GM19468 (cell line): ENCODE data around the gene SMARCC1.

Source experiments
- ATAC-seq: cut with Tn5 transposase; IDR thresholded peaks from one replicate; pipeline ENCODE4 v1.9.1; 2021; ENCODE audit warnings: mild to moderate bottlenecking, moderate library complexity, moderate number of reproducible peaks; ENCODE audit not compliant: unreplicated experiment; ENCODE audit errors: extremely low read depth

Gene SMARCC1

GRCh38 chr3:47643092-47643491 is 138.6 kb downstream of the SMARCC1 start:
- ATAC-seq, result no peak

- no peak for ATAC-seq
These were observed 140.0 kb downstream of the SMARCC1 start for GRCh38 chr3:47641739-47642138.

- ATAC-seq, result no peak
These were observed 144.8 kb downstream of the SMARCC1 start for GRCh38 chr3:47636921-47637320.

- no peak for ATAC-seq
These were observed 145.5 kb downstream of the SMARCC1 start for GRCh38 chr3:47636225-47636624.

GRCh38 chr3:47635536-47635935 is 146.2 kb downstream of the SMARCC1 start:
- no peak for ATAC-seq

- no peak for ATAC-seq
These were observed 146.7 kb downstream of the SMARCC1 start for GRCh38 chr3:47634996-47635395.

- no peak for ATAC-seq
These were observed 150.9 kb downstream of the SMARCC1 start for GRCh38 chr3:47630810-47631209.

- ATAC-seq, result no peak
These were observed 151.9 kb downstream of the SMARCC1 start for GRCh38 chr3:47629770-47630169.

- no peak for ATAC-seq
These were observed 153.3 kb downstream of the SMARCC1 start for GRCh38 chr3:47628426-47628825.

- ATAC-seq, result no peak
These were observed 158.8 kb downstream of the SMARCC1 start for GRCh38 chr3:47622671-47623461.

GRCh38 chr3:47617086-47618010 is 164.3 kb downstream of the SMARCC1 start:
- ATAC-seq, result no peak

GRCh38 chr3:47614788-47615187 is 166.9 kb downstream of the SMARCC1 start:
- no peak for ATAC-seq

GRCh38 chr3:47613722-47614121 is 168.0 kb downstream of the SMARCC1 start:
- ATAC-seq, result no peak

- ATAC-seq, result no peak
These were observed 168.8 kb downstream of the SMARCC1 start for GRCh38 chr3:47612879-47613278.

- ATAC-seq, result no peak
These were observed 169.5 kb downstream of the SMARCC1 start for GRCh38 chr3:47612178-47612577.

- ATAC-seq, result no peak
These were observed 170.1 kb downstream of the SMARCC1 start for GRCh38 chr3:47611576-47611975.

- ATAC-seq, result no peak
These were observed 171.1 kb downstream of the SMARCC1 start for GRCh38 chr3:47610583-47610982.

GRCh38 chr3:47607335-47607734 is 174.4 kb downstream of the SMARCC1 start:
- no peak for ATAC-seq

GRCh38 chr3:47606165-47606564 is 175.5 kb downstream of the SMARCC1 start:
- ATAC-seq, result no peak

- ATAC-seq, result no peak
These were observed 176.0 kb downstream of the SMARCC1 start for GRCh38 chr3:47605652-47606051.

- no peak for ATAC-seq
These were observed 177.5 kb downstream of the SMARCC1 start for GRCh38 chr3:47604145-47604544.
